ENCODE data around the gene TLE5. TPM values are rescaled to one million over a fixed set of nuclear protein-coding genes. Genes with fewer than 3 reads are reported as not detected.

Gene TLE5
- total and polyA plus RNA-seq, 9 of the 15 experiments (the other 6 are each of a cell fraction or from before 2014, with no cell fraction given), result 2.0 to 347 (median 235) TPM

GRCh38 chr19:3061182-3062161 lies 823 bp downstream of the TLE5 start (continued):
- TF ChIP-seq GABPA (tag; conservative IDR thresholded peaks at IDR 0.05; ENCODE audit: low read depth) (peak; percentile 73), ZNF318 (IDR thresholded peaks at IDR 0.05; ENCODE audit: borderline replicate concordance in 1 of 2, low read depth in 1 of 2) (no peak), CREBBP (IDR thresholded peaks at IDR 0.05; ENCODE audit: low read depth, low read length) (no peak), AFF1 (IDR thresholded peaks at IDR 0.05; ENCODE audit: low read depth in 1 of 2, partially characterized antibody in 2 of 2) (peak in 1 of 2 experiments; percentile 31), TFAP4 (CRISPR knock-in tag; IDR thresholded peaks at IDR 0.05; ENCODE audit: borderline replicate concordance) (0 out of 2 replicates have a peak, but pooled peaks have one; percentile 58), KDM4B (IDR thresholded peaks at IDR 0.05; ENCODE audit: borderline replicate concordance in 2 of 2, low read depth in 1 of 2) (peak in 1 of 2 experiments; percentile 71; a peak in 2 of 4 replicates), PATZ1 (CRISPR knock-in tag; IDR thresholded peaks at IDR 0.05; ENCODE audit: borderline replicate concordance) (peak; percentile 40; the same call in 1 of the 2 replicates), KLF16 (IDR thresholded peaks at IDR 0.05) (no peak)

Measured in K562 (cell line).